ENCODE data around the gene KCTD1.

KCTD1 gene

GRCh38 chr18:26526966-26527234, 21.5 kb downstream of the KCTD1 start:
- WGBS (ENCODE audit: insufficient coverage) = 86% methylated on average over 1 of the region's 2 CpGs
- DNase-seq = no peak
- no peak overlapping the region for H3K27ac ChIP-seq (ENCODE audit: insufficient read depth in 1 of 2, low read depth in 1 of 2, low read length in 2 of 2, poor library complexity in 1 of 2, severe bottlenecking in 2 of 2)
- no peaks in the 10 kb centered on the region for H3K36me3 ChIP-seq (ENCODE audit: control insufficient read depth in 4 of 4, insufficient read depth in 4 of 4, low read length in 3 of 4)
- peaks cover 0 to under 1% (median 0%) of the 10 kb centered on the region in 4 experiments for H3K4me1 ChIP-seq (ENCODE audit: control extremely low read depth in 1 of 4, control insufficient read depth in 4 of 4, insufficient read depth in 4 of 4, low read length in 3 of 4)
- CTCF ChIA-PET = interaction anchor here (0.9 kb wide), 1 partner anchor 10 kb away, joined by 3 read pairs; no protein-coding TSS in a partner anchor
- H3K27me3 ChIP-seq (replicated peaks in 2 of 5; ENCODE audit: control insufficient read depth in 4 of 5, insufficient read depth in 5 of 5, low read length in 4 of 5) = no peaks in the 10 kb centered on the region
- H3K9me3 ChIP-seq (ENCODE audit: control extremely low read depth in 1 of 5, control insufficient read depth in 4 of 5, insufficient read depth in 2 of 5, low read depth in 1 of 5, low read length in 4 of 5) = no peaks in the 10 kb centered on the region
- POLR2A ChIA-PET = no interaction called here
- no peak overlapping the region for H3K4me3 ChIP-seq (ENCODE audit: control insufficient read depth in 1 of 7, extremely low read depth in 1 of 7, insufficient read depth in 4 of 7, low read depth in 2 of 7, low read length in 6 of 7)

- Histone ChIP-seq H3K36me3 (ENCODE audit: control insufficient read depth in 4 of 4, insufficient read depth in 4 of 4, low read length in 3 of 4) (no peaks in the 10 kb centered on the region), H3K4me3 (ENCODE audit: control insufficient read depth in 1 of 7, extremely low read depth in 1 of 7, insufficient read depth in 4 of 7, low read depth in 2 of 7, low read length in 6 of 7) (no peak overlapping the region), H3K27ac (ENCODE audit: insufficient read depth in 1 of 2, low read depth in 1 of 2, low read length in 2 of 2, poor library complexity in 1 of 2, severe bottlenecking in 2 of 2) (no peak overlapping the region), H3K9me3 (ENCODE audit: control extremely low read depth in 1 of 5, control insufficient read depth in 4 of 5, insufficient read depth in 2 of 5, low read depth in 1 of 5, low read length in 4 of 5) (no peaks in the 10 kb centered on the region), H3K4me1 (ENCODE audit: control extremely low read depth in 1 of 4, control insufficient read depth in 4 of 4, insufficient read depth in 4 of 4, low read length in 3 of 4) (peaks cover 2 to 5% (median 3%) of the 10 kb centered on the region in 4 experiments), H3K27me3 (replicated peaks in 2 of 5; ENCODE audit: control insufficient read depth in 4 of 5, insufficient read depth in 5 of 5, low read length in 4 of 5) (no peaks in the 10 kb centered on the region)
- ChIA-PET CTCF (interaction anchor here (0.9 kb wide), 1 partner anchor 11 kb away, joined by 3 read pairs; no protein-coding TSS in a partner anchor), POLR2A (no interaction called here)
- no peak for DNase-seq
- WGBS (ENCODE audit: insufficient coverage) = 96% methylated on average over 8 of the region's 12 CpGs
Measured at GRCh38 chr18:26526128-26526965, 22.0 kb downstream of the KCTD1 start.

- 69% methylated on average over 4 of the region's 4 CpGs for WGBS (ENCODE audit: insufficient coverage)
- no peaks in the 10 kb centered on the region for H3K27me3 ChIP-seq (replicated peaks in 2 of 5; ENCODE audit: control insufficient read depth in 4 of 5, insufficient read depth in 5 of 5, low read length in 4 of 5)
- ChIA-PET POLR2A (no interaction called here), CTCF (interaction anchor here (1.1 kb wide), 1 partner anchor 8 kb away, joined by 3 read pairs; no protein-coding TSS in a partner anchor)
- DNase-seq = no peak
- H3K9me3 ChIP-seq (ENCODE audit: control extremely low read depth in 1 of 5, control insufficient read depth in 4 of 5, insufficient read depth in 2 of 5, low read depth in 1 of 5, low read length in 4 of 5) = no peaks in the 10 kb centered on the region
- H3K36me3 ChIP-seq (ENCODE audit: control insufficient read depth in 4 of 4, insufficient read depth in 4 of 4, low read length in 3 of 4) = no peaks in the 10 kb centered on the region
- H3K4me3 ChIP-seq (ENCODE audit: control insufficient read depth in 1 of 7, extremely low read depth in 1 of 7, insufficient read depth in 4 of 7, low read depth in 2 of 7, low read length in 6 of 7) = no peak overlapping the region
- H3K27ac ChIP-seq (ENCODE audit: insufficient read depth in 1 of 2, low read depth in 1 of 2, low read length in 2 of 2, poor library complexity in 1 of 2, severe bottlenecking in 2 of 2) = no peak overlapping the region
- H3K4me1 ChIP-seq (ENCODE audit: control extremely low read depth in 1 of 4, control insufficient read depth in 4 of 4, insufficient read depth in 4 of 4, low read length in 3 of 4) = peaks cover 2 to 5% (median 3%) of the 10 kb centered on the region in 4 experiments
Measured at GRCh38 chr18:26524504-26525351, 23.6 kb downstream of the KCTD1 start.

GRCh38 chr18:26524002-26524401, 24.4 kb downstream of the KCTD1 start:
- H3K4me1 ChIP-seq (ENCODE audit: control extremely low read depth in 1 of 4, control insufficient read depth in 4 of 4, insufficient read depth in 4 of 4, low read length in 3 of 4) = peaks cover 2 to 5% (median 3%) of the 10 kb centered on the region in 4 experiments
- H3K4me3 ChIP-seq (ENCODE audit: control insufficient read depth in 1 of 7, extremely low read depth in 1 of 7, insufficient read depth in 4 of 7, low read depth in 2 of 7, low read length in 6 of 7) = no peak overlapping the region
- no peak overlapping the region for H3K27ac ChIP-seq (ENCODE audit: insufficient read depth in 1 of 2, low read depth in 1 of 2, low read length in 2 of 2, poor library complexity in 1 of 2, severe bottlenecking in 2 of 2)
- POLR2A ChIA-PET = no interaction called here
- 100% methylated on average over 2 of the region's 2 CpGs for WGBS (ENCODE audit: insufficient coverage)
- DNase-seq = no peak
- H3K9me3 ChIP-seq (ENCODE audit: control extremely low read depth in 1 of 5, control insufficient read depth in 4 of 5, insufficient read depth in 2 of 5, low read depth in 1 of 5, low read length in 4 of 5) = no peaks in the 10 kb centered on the region
- H3K27me3 ChIP-seq (replicated peaks in 2 of 5; ENCODE audit: control insufficient read depth in 4 of 5, insufficient read depth in 5 of 5, low read length in 4 of 5) = no peaks in the 10 kb centered on the region
- no peaks in the 10 kb centered on the region for H3K36me3 ChIP-seq (ENCODE audit: control insufficient read depth in 4 of 4, insufficient read depth in 4 of 4, low read length in 3 of 4)
- CTCF ChIA-PET = no interaction called here

GRCh38 chr18:26521617-26522016, 26.7 kb downstream of the KCTD1 start:
- Histone ChIP-seq H3K36me3 (ENCODE audit: control insufficient read depth in 4 of 4, insufficient read depth in 4 of 4, low read length in 3 of 4) (no peaks in the 10 kb centered on the region), H3K27ac (ENCODE audit: insufficient read depth in 1 of 2, low read depth in 1 of 2, low read length in 2 of 2, poor library complexity in 1 of 2, severe bottlenecking in 2 of 2) (no peak overlapping the region), H3K27me3 (replicated peaks in 2 of 5; ENCODE audit: control insufficient read depth in 4 of 5, insufficient read depth in 5 of 5, low read length in 4 of 5) (no peaks in the 10 kb centered on the region), H3K4me3 (ENCODE audit: control insufficient read depth in 1 of 7, extremely low read depth in 1 of 7, insufficient read depth in 4 of 7, low read depth in 2 of 7, low read length in 6 of 7) (no peak overlapping the region), H3K4me1 (ENCODE audit: control extremely low read depth in 1 of 4, control insufficient read depth in 4 of 4, insufficient read depth in 4 of 4, low read length in 3 of 4) (peaks cover 2 to 5% (median 3%) of the 10 kb centered on the region in 4 experiments), H3K9me3 (ENCODE audit: control extremely low read depth in 1 of 5, control insufficient read depth in 4 of 5, insufficient read depth in 2 of 5, low read depth in 1 of 5, low read length in 4 of 5) (no peaks in the 10 kb centered on the region)
- POLR2A ChIA-PET = no interaction called here
- WGBS (ENCODE audit: insufficient coverage) = 0% methylated on average over 1 of the region's 4 CpGs
- CTCF ChIA-PET = interaction anchor here (1.5 kb wide), 1 partner anchor 62 kb away, joined by 3 read pairs; no protein-coding TSS in a partner anchor
- peak in 2 of 3 donors; percentile 14 to 27 for DNase-seq

- DNase-seq = no peak
- Histone ChIP-seq H3K4me1 (ENCODE audit: control extremely low read depth in 1 of 4, control insufficient read depth in 4 of 4, insufficient read depth in 4 of 4, low read length in 3 of 4) (peaks cover 2 to 5% (median 3%) of the 10 kb centered on the region in 4 experiments), H3K36me3 (ENCODE audit: control insufficient read depth in 4 of 4, insufficient read depth in 4 of 4, low read length in 3 of 4) (no peaks in the 10 kb centered on the region), H3K9me3 (ENCODE audit: control extremely low read depth in 1 of 5, control insufficient read depth in 4 of 5, insufficient read depth in 2 of 5, low read depth in 1 of 5, low read length in 4 of 5) (no peaks in the 10 kb centered on the region), H3K27ac (ENCODE audit: insufficient read depth in 1 of 2, low read depth in 1 of 2, low read length in 2 of 2, poor library complexity in 1 of 2, severe bottlenecking in 2 of 2) (no peak overlapping the region), H3K27me3 (replicated peaks in 2 of 5; ENCODE audit: control insufficient read depth in 4 of 5, insufficient read depth in 5 of 5, low read length in 4 of 5) (no peaks in the 10 kb centered on the region), H3K4me3 (ENCODE audit: control insufficient read depth in 1 of 7, extremely low read depth in 1 of 7, insufficient read depth in 4 of 7, low read depth in 2 of 7, low read length in 6 of 7) (no peak overlapping the region)
- CTCF ChIA-PET = interaction anchor here (1.5 kb wide), 1 partner anchor 61 kb away, joined by 3 read pairs; no protein-coding TSS in a partner anchor
- 86% methylated on average over 2 of the region's 3 CpGs for WGBS (ENCODE audit: insufficient coverage)
- POLR2A ChIA-PET = no interaction called here
Measured at GRCh38 chr18:26520974-26521373, 27.4 kb downstream of the KCTD1 start.

GRCh38 chr18:26519114-26519513, 29.2 kb downstream of the KCTD1 start:
- POLR2A ChIA-PET = no interaction called here

More at GRCh38 chr18:26519114-26519513, 29.2 kb downstream of the KCTD1 start:
- CTCF ChIA-PET = no interaction called here
- H3K27ac ChIP-seq (ENCODE audit: insufficient read depth in 1 of 2, low read depth in 1 of 2, low read length in 2 of 2, poor library complexity in 1 of 2, severe bottlenecking in 2 of 2) = no peak overlapping the region
- no CpG with 5 or more reads among the region's 4 CpGs for WGBS (ENCODE audit: insufficient coverage)
- H3K4me3 ChIP-seq (ENCODE audit: control insufficient read depth in 1 of 7, extremely low read depth in 1 of 7, insufficient read depth in 4 of 7, low read depth in 2 of 7, low read length in 6 of 7) = no peak overlapping the region
- H3K27me3 ChIP-seq (replicated peaks in 2 of 5; ENCODE audit: control insufficient read depth in 4 of 5, insufficient read depth in 5 of 5, low read length in 4 of 5) = no peaks in the 10 kb centered on the region
- H3K36me3 ChIP-seq (ENCODE audit: control insufficient read depth in 4 of 4, insufficient read depth in 4 of 4, low read length in 3 of 4) = no peaks in the 10 kb centered on the region
- H3K4me1 ChIP-seq (ENCODE audit: control extremely low read depth in 1 of 4, control insufficient read depth in 4 of 4, insufficient read depth in 4 of 4, low read length in 3 of 4) = peaks cover 2 to 7% (median 3%) of the 10 kb centered on the region in 4 experiments
- H3K9me3 ChIP-seq (ENCODE audit: control extremely low read depth in 1 of 5, control insufficient read depth in 4 of 5, insufficient read depth in 2 of 5, low read depth in 1 of 5, low read length in 4 of 5) = no peaks in the 10 kb centered on the region
- no peak for DNase-seq
